ENCODE measurements around the gene ZFP57. TPM values are rescaled to one million over a fixed set of nuclear protein-coding genes. Genes with fewer than 3 reads are reported as not detected.

Gene ZFP57
- total RNA-seq, 1 experiment from 2014 or later = not detected

DNA sequence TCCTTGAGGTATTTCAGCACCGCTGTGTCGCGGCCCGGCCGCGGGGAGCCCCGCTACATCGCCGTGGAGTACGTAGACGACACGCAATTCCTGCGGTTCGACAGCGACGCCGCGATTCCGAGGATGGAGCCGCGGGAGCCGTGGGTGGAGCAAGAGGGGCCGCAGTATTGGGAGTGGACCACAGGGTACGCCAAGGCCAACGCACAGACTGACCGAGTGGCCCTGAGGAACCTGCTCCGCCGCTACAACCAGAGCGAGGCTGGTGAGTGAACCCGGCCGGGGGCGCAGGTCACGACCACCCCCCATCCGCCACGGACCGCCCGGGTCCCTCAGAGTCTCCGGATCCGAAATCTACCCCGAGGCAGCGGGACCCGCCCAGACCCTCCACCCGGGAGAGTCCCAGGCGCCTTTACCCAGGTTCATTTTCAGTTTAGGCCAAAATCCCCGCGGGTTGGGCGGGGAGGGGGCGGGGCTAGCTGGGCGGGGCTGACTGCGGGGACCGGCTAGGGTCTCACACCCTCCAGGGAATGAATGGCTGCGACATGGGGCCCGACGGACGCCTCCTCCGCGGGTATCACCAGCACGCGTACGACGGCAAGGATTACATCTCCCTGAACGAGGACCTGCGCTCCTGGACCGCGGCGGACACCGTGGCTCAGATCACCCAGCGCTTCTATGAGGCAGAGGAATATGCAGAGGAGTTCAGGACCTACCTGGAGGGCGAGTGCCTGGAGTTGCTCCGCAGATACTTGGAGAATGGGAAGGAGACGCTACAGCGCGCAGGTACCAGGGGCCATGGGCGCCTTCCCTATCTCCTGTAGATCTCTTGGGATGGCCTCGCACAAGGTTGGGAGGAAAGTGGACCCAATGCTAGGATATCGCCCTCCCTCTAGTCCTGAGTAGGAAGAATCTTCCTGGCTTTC, 43.0 kb upstream of the ZFP57 start:
- no peaks in the 10 kb centered on the region for H3K36me3 ChIP-seq (ENCODE audit: insufficient read depth, low read length, poor library complexity, severe bottlenecking)
- no peaks in the 10 kb centered on the region for H3K9me3 ChIP-seq (ENCODE audit: low read depth, low read length, poor library complexity, severe bottlenecking)
- no peak overlapping the region for H3K27ac ChIP-seq (ENCODE audit: low read depth, low read length, poor library complexity, severe bottlenecking)
- TF ChIP-seq, protein P1, sequence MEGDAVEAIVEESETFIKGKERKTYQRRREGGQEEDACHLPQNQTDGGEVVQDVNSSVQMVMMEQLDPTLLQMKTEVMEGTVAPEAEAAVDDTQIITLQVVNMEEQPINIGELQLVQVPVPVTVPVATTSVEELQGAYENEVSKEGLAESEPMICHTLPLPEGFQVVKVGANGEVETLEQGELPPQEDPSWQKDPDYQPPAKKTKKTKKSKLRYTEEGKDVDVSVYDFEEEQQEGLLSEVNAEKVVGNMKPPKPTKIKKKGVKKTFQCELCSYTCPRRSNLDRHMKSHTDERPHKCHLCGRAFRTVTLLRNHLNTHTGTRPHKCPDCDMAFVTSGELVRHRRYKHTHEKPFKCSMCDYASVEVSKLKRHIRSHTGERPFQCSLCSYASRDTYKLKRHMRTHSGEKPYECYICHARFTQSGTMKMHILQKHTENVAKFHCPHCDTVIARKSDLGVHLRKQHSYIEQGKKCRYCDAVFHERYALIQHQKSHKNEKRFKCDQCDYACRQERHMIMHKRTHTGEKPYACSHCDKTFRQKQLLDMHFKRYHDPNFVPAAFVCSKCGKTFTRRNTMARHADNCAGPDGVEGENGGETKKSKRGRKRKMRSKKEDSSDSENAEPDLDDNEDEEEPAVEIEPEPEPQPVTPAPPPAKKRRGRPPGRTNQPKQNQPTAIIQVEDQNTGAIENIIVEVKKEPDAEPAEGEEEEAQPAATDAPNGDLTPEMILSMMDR (conservative IDR thresholded peaks at IDR 0.05; ENCODE audit: low read depth, low read length) = no peak
- H3K27me3 ChIP-seq (replicated peaks; ENCODE audit: insufficient read depth, low read depth, low read length, poor library complexity) = peaks cover 17% of the 10 kb centered on the region
- intact Hi-C loops (cut with micrococcal nuclease; ENCODE audit: unreplicated experiment) = no loop called here
- CTCF ChIA-PET = no interaction called here
- BruUV-seq (replicated peaks) = no TSS peak
- POLR2A ChIA-PET (ENCODE audit: low non-redundant PET) = interaction anchor here (0.6 kb wide), 1 partner anchor 97 kb away, joined by 3 read pairs; no protein-coding TSS in a partner anchor
- H3K4me1 ChIP-seq (ENCODE audit: insufficient read depth, low read length, poor library complexity, severe bottlenecking) = peaks cover 5% of the 10 kb centered on the region
- peak overlapping the region; percentile 58 for H3K4me3 ChIP-seq (ENCODE audit: low read depth, low read length, poor library complexity, severe bottlenecking)
- DNase-seq (ENCODE audit: low spot score) = no peak

- H3K36me3 ChIP-seq (ENCODE audit: insufficient read depth, low read length, poor library complexity, severe bottlenecking) = no peaks in the 10 kb centered on the region
- H3K9me3 ChIP-seq (ENCODE audit: low read depth, low read length, poor library complexity, severe bottlenecking) = no peaks in the 10 kb centered on the region
- peaks cover 5% of the 10 kb centered on the region for H3K4me1 ChIP-seq (ENCODE audit: insufficient read depth, low read length, poor library complexity, severe bottlenecking)
- no peak for TF ChIP-seq EZH2 (IDR thresholded peaks at IDR 0.05; ENCODE audit: borderline replicate concordance, low read depth, low read length, poor library complexity, severe bottlenecking)
- TF ChIP-seq, protein P1 (conservative IDR thresholded peaks at IDR 0.05; ENCODE audit: low read depth, low read length) = no peak
- POLR2A ChIA-PET (ENCODE audit: low non-redundant PET) = no interaction called here
- peak within 1 kb of the TSS; percentile 58 for H3K4me3 ChIP-seq (ENCODE audit: low read depth, low read length, poor library complexity, severe bottlenecking)
- no TSS peak for BruUV-seq (replicated peaks)
- H3K27ac ChIP-seq (ENCODE audit: low read depth, low read length, poor library complexity, severe bottlenecking) = no peak within 1 kb of the TSS
- intact Hi-C loops (cut with micrococcal nuclease; ENCODE audit: unreplicated experiment) = no loop called here
- DNase-seq (ENCODE audit: low spot score) = peak; percentile 83
- CTCF ChIA-PET = no interaction called here
- peaks cover 17% of the 10 kb centered on the region for H3K27me3 ChIP-seq (replicated peaks; ENCODE audit: insufficient read depth, low read depth, low read length, poor library complexity)
Measured at GRCh38 chr6:29723262-29723665, 42.3 kb upstream of the ZFP57 start, which contains the start of gene HLA-F. Gene HLA-F, plus strand, starts transcription at chr6:29723434. Its CDS starts 30 bp downstream, at chr6:29723464.

- TF ChIP-seq EZH2 (IDR thresholded peaks at IDR 0.05; ENCODE audit: borderline replicate concordance, low read depth, low read length, poor library complexity, severe bottlenecking) = no peak
- TF ChIP-seq, protein P1 (conservative IDR thresholded peaks at IDR 0.05; ENCODE audit: low read depth, low read length) = no peak
- DNase-seq (ENCODE audit: low spot score) = no peak
- Histone ChIP-seq H3K4me1 (ENCODE audit: insufficient read depth, low read length, poor library complexity, severe bottlenecking) (peaks cover 5% of the 10 kb centered on the region), H3K27ac (ENCODE audit: low read depth, low read length, poor library complexity, severe bottlenecking) (no peak overlapping the region), H3K27me3 (replicated peaks; ENCODE audit: insufficient read depth, low read depth, low read length, poor library complexity) (peaks cover 25% of the 10 kb centered on the region), H3K4me3 (ENCODE audit: low read depth, low read length, poor library complexity, severe bottlenecking) (no peak overlapping the region), H3K9me3 (ENCODE audit: low read depth, low read length, poor library complexity, severe bottlenecking) (no peaks in the 10 kb centered on the region), H3K36me3 (ENCODE audit: insufficient read depth, low read length, poor library complexity, severe bottlenecking) (no peaks in the 10 kb centered on the region)
- POLR2A ChIA-PET (ENCODE audit: low non-redundant PET) = no interaction called here
- intact Hi-C loops (cut with micrococcal nuclease; ENCODE audit: unreplicated experiment) = no loop called here
- CTCF ChIA-PET = no interaction called here
- no TSS peak for BruUV-seq (replicated peaks)
Measured at GRCh38 chr6:29720863-29721262, 39.9 kb upstream of the ZFP57 start.

Measured in A673 (cell line).